GM19099 (cell line): ENCODE measurements around the gene CTTN.

Experiments used
- POLR2A ChIP-seq: IDR thresholded peaks from 3 replicates; pipeline ENCODE4 v1.6.1; 2011; ENCODE audit warnings: low read depth; ENCODE audit not compliant: insufficient read length; ENCODE audit errors: extremely low read depth

Gene CTTN

GRCh38 chr11:70414341-70415100, 16.2 kb downstream of the CTTN start:
- TF ChIP-seq POLR2A = no peak

DNA sequence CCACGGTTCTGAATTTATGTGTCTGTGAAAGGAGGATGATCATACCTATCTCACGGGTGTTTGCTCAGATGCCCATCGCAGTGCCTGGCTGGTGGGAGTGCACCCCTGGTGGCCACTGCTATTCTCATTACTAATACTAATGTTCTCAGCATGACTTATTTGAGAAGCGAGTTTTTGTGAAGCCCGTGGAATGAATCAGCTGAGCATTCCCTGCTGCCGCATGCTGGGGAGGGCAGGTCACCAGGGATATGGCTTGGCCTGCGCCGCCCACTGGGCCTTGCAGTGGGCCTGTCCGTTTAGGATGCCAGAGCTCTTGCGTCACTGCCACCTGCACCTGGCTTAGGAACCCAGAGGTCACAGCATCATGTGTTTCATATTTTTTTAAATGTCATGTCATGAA, 16.9 kb downstream of the CTTN start:
- no peak for TF ChIP-seq POLR2A

- no peak for TF ChIP-seq POLR2A
Observed at GRCh38 chr11:70415642-70416395, 17.5 kb downstream of the CTTN start.

GRCh38 chr11:70416881-70417280, 18.6 kb downstream of the CTTN start:
- TF ChIP-seq POLR2A = no peak

- no peak for TF ChIP-seq POLR2A
Observed at GRCh38 chr11:70418130-70418529, 19.8 kb downstream of the CTTN start.

DNA sequence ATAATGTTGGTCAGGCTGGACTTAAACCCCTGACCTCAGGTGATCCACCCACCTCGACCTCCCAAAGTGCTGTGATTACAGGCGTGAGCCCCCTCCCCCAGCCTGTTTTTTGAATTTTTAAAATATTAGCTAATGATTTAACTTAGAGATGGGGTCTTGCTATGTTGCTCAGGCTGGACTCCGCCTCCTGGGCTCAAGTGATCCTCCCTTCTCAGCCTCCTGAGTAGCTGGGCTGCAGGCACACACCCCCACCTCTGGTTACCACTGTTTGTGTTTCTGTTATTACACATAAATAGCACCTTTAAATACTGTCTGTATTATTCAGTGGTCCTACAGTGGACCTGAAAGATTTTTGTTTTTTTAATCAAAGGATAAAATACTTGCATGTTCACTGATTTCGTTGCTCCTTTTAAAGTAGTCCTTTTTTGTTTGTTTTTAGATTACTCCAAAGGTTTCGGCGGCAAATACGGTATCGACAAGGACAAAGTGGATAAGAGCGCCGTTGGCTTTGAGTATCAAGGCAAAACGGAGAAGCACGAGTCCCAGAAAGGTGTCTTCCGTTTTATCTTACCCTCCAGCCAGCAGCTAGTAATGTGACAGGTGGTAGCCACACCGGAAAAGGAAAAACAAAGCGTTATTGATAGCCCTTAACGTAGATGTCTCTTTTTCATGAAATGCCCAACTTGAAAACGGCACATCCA, 21.1 kb downstream of the CTTN start:
- TF ChIP-seq POLR2A = no peak

DNA sequence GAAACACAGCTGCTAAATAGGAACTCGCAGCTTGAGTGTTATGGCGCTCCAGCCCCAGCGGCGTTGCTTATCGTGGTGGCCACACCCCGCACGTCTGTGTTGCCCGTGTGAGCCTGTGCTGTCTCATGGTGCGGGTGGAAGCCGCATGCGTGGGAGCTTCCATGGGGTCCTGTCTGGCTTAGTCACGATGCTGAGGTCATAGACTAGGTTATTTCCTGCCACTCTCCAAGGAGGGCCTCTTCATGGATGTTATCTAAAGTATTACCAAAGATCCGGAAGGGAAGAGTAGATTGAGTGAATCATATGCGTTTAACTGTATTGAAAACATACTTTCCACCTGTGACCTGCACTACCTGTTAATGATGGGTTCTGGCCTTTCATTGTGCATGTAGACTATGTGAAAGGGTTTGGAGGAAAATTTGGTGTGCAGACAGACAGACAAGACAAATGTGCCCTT, 21.7 kb downstream of the CTTN start:
- TF ChIP-seq POLR2A = no peak

- no peak for TF ChIP-seq POLR2A
Observed at GRCh38 chr11:70420496-70420895, 22.2 kb downstream of the CTTN start.

- no peak for TF ChIP-seq POLR2A
Observed at GRCh38 chr11:70421123-70421522, 22.8 kb downstream of the CTTN start.

DNA sequence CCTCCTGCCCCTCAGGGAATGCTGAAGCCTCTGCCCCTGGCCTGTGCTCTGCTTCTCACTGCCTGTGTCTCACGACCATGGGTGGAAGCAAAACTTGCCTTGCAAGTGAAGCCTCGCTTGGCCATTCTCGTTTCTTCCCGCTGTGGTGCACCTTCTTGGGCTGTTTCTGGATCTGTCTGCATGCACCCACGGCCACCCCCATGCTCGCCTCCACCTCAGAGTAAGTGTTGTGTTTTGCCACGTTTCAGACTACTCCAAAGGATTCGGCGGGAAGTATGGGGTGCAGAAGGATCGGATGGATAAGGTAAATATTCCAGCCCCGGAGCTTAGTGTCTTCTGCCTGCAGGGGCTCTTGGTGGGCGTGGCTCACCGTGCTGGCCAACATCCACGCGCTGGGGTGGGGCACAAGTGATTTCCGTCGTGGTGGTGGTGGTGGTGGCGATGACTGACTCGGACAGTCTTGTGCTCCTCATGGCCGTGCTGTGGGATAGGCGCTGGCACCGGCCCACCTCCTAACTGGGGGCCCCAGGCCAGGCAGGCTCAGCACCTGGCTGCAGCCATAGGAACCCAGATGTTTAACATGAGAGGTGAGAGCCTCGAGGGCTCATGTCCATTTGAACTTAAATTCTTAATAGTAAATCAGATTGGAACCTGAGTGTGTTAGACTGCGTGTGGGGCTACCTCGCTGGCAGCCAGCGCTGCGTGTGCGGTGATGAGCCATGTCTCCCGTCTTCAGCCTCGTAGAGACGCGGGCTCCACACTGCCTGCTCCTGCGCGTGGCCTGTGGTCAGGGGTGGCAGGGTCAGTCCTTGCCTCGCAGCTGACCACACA, 24.6 kb downstream of the CTTN start:
- TF ChIP-seq POLR2A = no peak

- no peak for TF ChIP-seq POLR2A
Observed at GRCh38 chr11:70423523-70424505, 25.5 kb downstream of the CTTN start.

DNA sequence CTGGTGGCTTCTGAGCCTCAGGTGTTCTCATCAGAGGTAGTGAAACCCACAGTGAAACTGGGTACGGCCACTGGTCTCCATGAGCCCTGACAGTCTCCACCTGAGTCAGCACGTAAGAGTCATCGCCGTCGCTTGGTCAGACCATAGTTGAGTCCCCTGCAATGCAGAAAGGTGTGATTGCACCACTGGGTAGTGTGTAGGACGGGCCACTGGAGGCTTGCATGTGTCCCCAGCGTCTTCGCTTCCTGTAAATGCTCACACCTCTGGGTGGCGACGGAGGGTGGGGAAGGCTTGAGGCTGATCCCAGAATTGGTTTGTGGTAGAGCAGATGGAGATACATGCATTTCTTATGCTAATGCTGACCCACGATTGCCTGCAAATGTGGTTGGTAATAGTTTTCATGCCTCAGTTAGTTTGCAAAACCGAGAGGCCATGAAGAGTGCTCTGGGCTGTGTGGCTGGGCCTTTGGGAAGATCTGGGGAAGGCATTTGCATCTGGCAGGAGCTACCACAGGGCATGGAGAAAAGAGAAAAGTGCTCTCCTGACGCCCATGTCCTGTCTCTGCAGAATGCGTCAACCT, 26.5 kb downstream of the CTTN start:
- TF ChIP-seq POLR2A = no peak

GRCh38 chr11:70427436-70427835, 29.1 kb downstream of the CTTN start:
- no peak for TF ChIP-seq POLR2A

GRCh38 chr11:70428701-70429427, 30.5 kb downstream of the CTTN start:
- TF ChIP-seq POLR2A = no peak
